WTC11 (cell line): ENCODE measurements around the gene YTHDF1.

Source experiments
- ATF2 ChIP-seq: sonication (generic); formaldehyde crosslinking; IDR thresholded peaks from 2 replicates; pipeline ENCODE4 v1.8.1; 2022; ENCODE audit warnings: low read depth, missing genetic modification reagents, borderline replicate concordance
- ATF3 ChIP-seq: sonication (generic); formaldehyde crosslinking; conservative IDR thresholded peaks from 2 replicates; pipeline ENCODE4 v1.8.1; 2022; ENCODE audit warnings: mild to moderate bottlenecking, missing genetic modification reagents
- CREB1 ChIP-seq: sonication (generic); formaldehyde crosslinking; IDR thresholded peaks from 2 replicates; pipeline ENCODE4 v1.8.0; 2023; ENCODE audit warnings: mild to moderate bottlenecking, missing genetic modification reagents
- CTCF ChIP-seq: fragments of 200-600 bp; IDR thresholded peaks from 2 replicates; pipeline ENCODE4 v1.8.0; 2022; ENCODE audit warnings: antibody characterized with exemption
- IRF2 ChIP-seq: sonication (generic); formaldehyde crosslinking; IDR thresholded peaks from 2 replicates; pipeline ENCODE4 v1.8.0; 2022; ENCODE audit warnings: low read depth, missing genetic modification reagents, borderline replicate concordance
- MAX ChIP-seq: sonication (generic); formaldehyde crosslinking; IDR thresholded peaks from 2 replicates; pipeline ENCODE4 v1.8.0; 2022; ENCODE audit warnings: mild to moderate bottlenecking, missing genetic modification reagents
- MLX ChIP-seq: sonication (generic); formaldehyde crosslinking; IDR thresholded peaks from 2 replicates; pipeline ENCODE4 v1.8.1; 2023; ENCODE audit warnings: mild to moderate bottlenecking, missing genetic modification reagents, moderate library complexity
- PREB ChIP-seq: sonication (generic); formaldehyde crosslinking; IDR thresholded peaks from 2 replicates; pipeline ENCODE4 v1.8.1; 2022; ENCODE audit warnings: mild to moderate bottlenecking, missing genetic modification reagents, moderate library complexity, borderline replicate concordance
- USF1 ChIP-seq: sonication (generic); formaldehyde crosslinking; IDR thresholded peaks from 2 replicates; pipeline ENCODE4 v1.8.0; 2022; ENCODE audit warnings: mild to moderate bottlenecking, missing genetic modification reagents
- ZNF232 ChIP-seq: sonication (generic); formaldehyde crosslinking; IDR thresholded peaks from 2 replicates; pipeline ENCODE4 v1.8.0; 2022; ENCODE audit warnings: mild to moderate bottlenecking, missing genetic modification reagents
- ZNF263 ChIP-seq: sonication (generic); formaldehyde crosslinking; IDR thresholded peaks from 2 replicates; pipeline ENCODE4 v1.8.1; 2022; ENCODE audit warnings: low read depth, mild to moderate bottlenecking, moderate library complexity, missing genetic modification reagents
- ZSCAN18 ChIP-seq: fragments of 250-450 bp; sonication (Bioruptor Pico); IDR thresholded peaks from 2 replicates; pipeline ENCODE4 v2.1.2; 2022; ENCODE audit warnings: mild to moderate bottlenecking, moderate library complexity
- TF ChIP-seq, protein P1 (sequence below): sonication (generic); formaldehyde crosslinking; IDR thresholded peaks from 2 replicates; pipeline ENCODE4 v1.8.0; 2022; ENCODE audit warnings: missing genetic modification reagents
- TF ChIP-seq, protein P2 (sequence below): sonication (generic); formaldehyde crosslinking; IDR thresholded peaks from 2 replicates; pipeline ENCODE4 v1.8.1; 2023; ENCODE audit warnings: mild to moderate bottlenecking, missing genetic modification reagents

DNA sequence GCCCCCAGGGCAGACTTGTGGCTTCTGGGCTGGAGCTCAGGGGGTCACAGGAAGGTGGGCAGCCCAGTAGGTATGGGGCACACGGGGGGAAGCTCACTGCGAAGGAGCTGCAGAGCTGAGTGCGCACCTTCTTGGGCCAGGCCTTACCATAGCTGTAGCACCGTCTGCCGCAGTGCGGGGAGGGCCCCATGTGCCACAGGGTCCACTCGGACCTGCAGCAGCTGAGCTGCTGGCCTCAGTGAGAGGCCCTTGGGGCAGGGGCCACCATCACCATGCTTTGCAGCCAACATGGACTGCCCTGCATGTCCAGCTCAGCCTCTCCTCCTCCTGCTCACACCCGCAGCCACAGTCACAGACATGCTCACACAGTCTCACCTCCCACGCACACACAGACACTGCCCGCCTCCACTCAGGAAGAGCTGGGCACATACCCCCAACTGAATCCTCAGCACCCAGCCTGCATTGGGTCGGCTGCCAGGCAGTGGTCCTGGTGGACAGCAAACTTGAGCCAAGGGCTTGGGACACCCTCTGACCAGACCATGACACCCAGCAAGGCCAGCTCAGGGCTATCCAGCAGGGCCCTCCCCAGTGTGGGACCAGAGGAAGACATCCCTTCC lies 35.3 kb downstream of the YTHDF1 start:
- TF ChIP-seq ATF2 (CRISPR knock-in tag) (no peak), CTCF (no peak), CREB1 (CRISPR knock-in tag) (no peak), PREB (no peak), ZNF232 (no peak), USF1 (CRISPR knock-in tag) (no peak), MAX (CRISPR knock-in tag) (no peak), ZNF263 (no peak), ZSCAN18 (CRISPR knock-in tag) (no peak), ATF3 (CRISPR knock-in tag) (no peak), IRF2 (no peak), MLX (CRISPR knock-in tag) (no peak)
- TF ChIP-seq, protein P1, sequence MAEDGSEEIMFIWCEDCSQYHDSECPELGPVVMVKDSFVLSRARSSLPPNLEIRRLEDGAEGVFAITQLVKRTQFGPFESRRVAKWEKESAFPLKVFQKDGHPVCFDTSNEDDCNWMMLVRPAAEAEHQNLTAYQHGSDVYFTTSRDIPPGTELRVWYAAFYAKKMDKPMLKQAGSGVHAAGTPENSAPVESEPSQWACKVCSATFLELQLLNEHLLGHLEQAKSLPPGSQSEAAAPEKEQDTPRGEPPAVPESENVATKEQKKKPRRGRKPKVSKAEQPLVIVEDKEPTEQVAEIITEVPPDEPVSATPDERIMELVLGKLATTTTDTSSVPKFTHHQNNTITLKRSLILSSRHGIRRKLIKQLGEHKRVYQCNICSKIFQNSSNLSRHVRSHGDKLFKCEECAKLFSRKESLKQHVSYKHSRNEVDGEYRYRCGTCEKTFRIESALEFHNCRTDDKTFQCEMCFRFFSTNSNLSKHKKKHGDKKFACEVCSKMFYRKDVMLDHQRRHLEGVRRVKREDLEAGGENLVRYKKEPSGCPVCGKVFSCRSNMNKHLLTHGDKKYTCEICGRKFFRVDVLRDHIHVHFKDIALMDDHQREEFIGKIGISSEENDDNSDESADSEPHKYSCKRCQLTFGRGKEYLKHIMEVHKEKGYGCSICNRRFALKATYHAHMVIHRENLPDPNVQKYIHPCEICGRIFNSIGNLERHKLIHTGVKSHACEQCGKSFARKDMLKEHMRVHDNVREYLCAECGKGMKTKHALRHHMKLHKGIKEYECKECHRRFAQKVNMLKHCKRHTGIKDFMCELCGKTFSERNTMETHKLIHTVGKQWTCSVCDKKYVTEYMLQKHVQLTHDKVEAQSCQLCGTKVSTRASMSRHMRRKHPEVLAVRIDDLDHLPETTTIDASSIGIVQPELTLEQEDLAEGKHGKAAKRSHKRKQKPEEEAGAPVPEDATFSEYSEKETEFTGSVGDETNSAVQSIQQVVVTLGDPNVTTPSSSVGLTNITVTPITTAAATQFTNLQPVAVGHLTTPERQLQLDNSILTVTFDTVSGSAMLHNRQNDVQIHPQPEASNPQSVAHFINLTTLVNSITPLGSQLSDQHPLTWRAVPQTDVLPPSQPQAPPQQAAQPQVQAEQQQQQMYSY (CRISPR knock-in tag) = no peak
- TF ChIP-seq, protein P2, sequence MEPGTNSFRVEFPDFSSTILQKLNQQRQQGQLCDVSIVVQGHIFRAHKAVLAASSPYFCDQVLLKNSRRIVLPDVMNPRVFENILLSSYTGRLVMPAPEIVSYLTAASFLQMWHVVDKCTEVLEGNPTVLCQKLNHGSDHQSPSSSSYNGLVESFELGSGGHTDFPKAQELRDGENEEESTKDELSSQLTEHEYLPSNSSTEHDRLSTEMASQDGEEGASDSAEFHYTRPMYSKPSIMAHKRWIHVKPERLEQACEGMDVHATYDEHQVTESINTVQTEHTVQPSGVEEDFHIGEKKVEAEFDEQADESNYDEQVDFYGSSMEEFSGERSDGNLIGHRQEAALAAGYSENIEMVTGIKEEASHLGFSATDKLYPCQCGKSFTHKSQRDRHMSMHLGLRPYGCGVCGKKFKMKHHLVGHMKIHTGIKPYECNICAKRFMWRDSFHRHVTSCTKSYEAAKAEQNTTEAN = no peak
